Activated naive CD4-positive, alpha-beta T cell treated with anti-CD3 and anti-CD28 coated beads for 36 hours (primary cell): ENCODE measurements around the gene ARHGEF28. TPM values are rescaled to one million over a fixed set of nuclear protein-coding genes. Genes with fewer than 3 reads are reported as not detected.

Source experiments
- CTCF ChIA-PET: fragments of 350-600 bp; sonication (Branson Sonifier 250); formaldehyde crosslinking; loops from one replicate; lab custom pipeline; 2021; ENCODE audit warnings: antibody characterized with exemption; lab: Charles Lee
- DNase-seq: peaks from one replicate; pipeline ENCODE4 v3.0.0-alpha.2; 2020
- H3K27ac Mint-ChIP-seq: one replicate; pipeline ENCODE4 v1.8.0; 2021; ENCODE audit warnings: mild to moderate bottlenecking, mixed read lengths
- H3K27me3 Mint-ChIP-seq: one replicate; pipeline ENCODE4 v1.8.0; 2021; ENCODE audit warnings: low read depth, mixed read lengths
- H3K36me3 Mint-ChIP-seq: one replicate; pipeline ENCODE4 v1.8.0; 2021; ENCODE audit warnings: low read depth, mixed read lengths
- H3K4me1 Mint-ChIP-seq: one replicate; pipeline ENCODE4 v1.8.0; 2021; ENCODE audit warnings: low read depth, mixed read lengths
- H3K4me3 Mint-ChIP-seq: one replicate; pipeline ENCODE4 v1.8.0; 2021; ENCODE audit warnings: mild to moderate bottlenecking, moderate library complexity, mixed read lengths
- H3K9me3 Mint-ChIP-seq: one replicate; pipeline ENCODE4 v1.8.0; 2021; ENCODE audit warnings: mixed read lengths
- intact Hi-C: fragments of 100-400 bp; cut with micrococcal nuclease; formaldehyde crosslinking; loops from one replicate; pipeline ENCODE4 v1.15.1; 2023
- total RNA-seq, 2 experiments: library from RNA; stranded (reverse); gene quantifications; one replicate each; pipeline ENCODE4 v1.2.3, GENCODE V29; 2021

ARHGEF28 gene
- total RNA-seq, 2 experiments from 2014 or later = not detected

GRCh38 chr5:73851471-73852181 is 225.6 kb downstream of the ARHGEF28 start:
- Mint-ChIP-seq H3K4me3 (no peak overlapping the region), H3K9me3 (no peaks in the 10 kb centered on the region), H3K36me3 (no peaks in the 10 kb centered on the region), H3K4me1 (no peaks in the 10 kb centered on the region), H3K27ac (no peak overlapping the region), H3K27me3 (peaks cover 14% of the 10 kb centered on the region)
- DNase-seq = no peak
- intact Hi-C loops = no loop called here
- CTCF ChIA-PET = no interaction called here

- Mint-ChIP-seq H3K9me3 (no peaks in the 10 kb centered on the region), H3K4me1 (no peaks in the 10 kb centered on the region), H3K4me3 (no peak overlapping the region), H3K27me3 (peaks cover 14% of the 10 kb centered on the region), H3K36me3 (no peaks in the 10 kb centered on the region), H3K27ac (no peak overlapping the region)
- CTCF ChIA-PET = no interaction called here
- DNase-seq = no peak
- intact Hi-C loops = no loop called here
Measured at GRCh38 chr5:73853091-73853490, 227.1 kb downstream of the ARHGEF28 start.

GRCh38 chr5:73856997-73857396 is 231.0 kb downstream of the ARHGEF28 start:
- DNase-seq = no peak
- Mint-ChIP-seq H3K4me3 (no peak overlapping the region), H3K4me1 (no peaks in the 10 kb centered on the region), H3K27ac (no peak overlapping the region), H3K27me3 (peaks cover 25% of the 10 kb centered on the region), H3K9me3 (no peaks in the 10 kb centered on the region), H3K36me3 (no peaks in the 10 kb centered on the region)
- intact Hi-C loops = no loop called here
- CTCF ChIA-PET = no interaction called here

GRCh38 chr5:73857446-73857845 is 231.4 kb downstream of the ARHGEF28 start:
- Mint-ChIP-seq H3K36me3 (no peaks in the 10 kb centered on the region), H3K27me3 (peaks cover 27% of the 10 kb centered on the region), H3K9me3 (no peaks in the 10 kb centered on the region), H3K4me1 (no peaks in the 10 kb centered on the region), H3K4me3 (no peak overlapping the region), H3K27ac (no peak overlapping the region)
- no peak for DNase-seq
- intact Hi-C loops = no loop called here
- CTCF ChIA-PET = no interaction called here

- intact Hi-C loops = no loop called here
- CTCF ChIA-PET = no interaction called here
- Mint-ChIP-seq H3K9me3 (no peaks in the 10 kb centered on the region), H3K36me3 (no peaks in the 10 kb centered on the region), H3K27ac (no peak overlapping the region), H3K4me1 (no peaks in the 10 kb centered on the region), H3K27me3 (peaks cover 23% of the 10 kb centered on the region), H3K4me3 (no peak overlapping the region)
- DNase-seq = no peak
Measured at GRCh38 chr5:73858054-73858453, 232.1 kb downstream of the ARHGEF28 start.

- H3K9me3 Mint-ChIP-seq = no peaks in the 10 kb centered on the region
- CTCF ChIA-PET = no interaction called here
Measured at GRCh38 chr5:73858776-73859175, 232.8 kb downstream of the ARHGEF28 start.

GRCh38 chr5:73859696-73860095 is 233.7 kb downstream of the ARHGEF28 start:
- Mint-ChIP-seq H3K9me3 (no peaks in the 10 kb centered on the region), H3K4me1 (no peaks in the 10 kb centered on the region), H3K36me3 (no peaks in the 10 kb centered on the region), H3K27ac (no peak overlapping the region), H3K4me3 (no peak overlapping the region), H3K27me3 (peaks cover 25% of the 10 kb centered on the region)
- CTCF ChIA-PET = no interaction called here
- intact Hi-C loops = no loop called here
- DNase-seq = no peak

More at GRCh38 chr5:73858776-73859175, 232.8 kb downstream of the ARHGEF28 start:
- intact Hi-C loops = no loop called here
- Mint-ChIP-seq H3K27ac (no peak overlapping the region), H3K27me3 (peaks cover 25% of the 10 kb centered on the region), H3K4me1 (no peaks in the 10 kb centered on the region), H3K4me3 (no peak overlapping the region), H3K36me3 (no peaks in the 10 kb centered on the region)
- no peak for DNase-seq

- Mint-ChIP-seq H3K36me3 (no peaks in the 10 kb centered on the region), H3K4me3 (no peak overlapping the region), H3K9me3 (no peaks in the 10 kb centered on the region), H3K4me1 (no peaks in the 10 kb centered on the region), H3K27ac (no peak overlapping the region), H3K27me3 (peaks cover 29% of the 10 kb centered on the region)
- intact Hi-C loops = no loop called here
- DNase-seq = no peak
- CTCF ChIA-PET = no interaction called here
Measured at GRCh38 chr5:73861313-73861988, 235.5 kb downstream of the ARHGEF28 start.

- Mint-ChIP-seq H3K27ac (no peak overlapping the region), H3K36me3 (no peaks in the 10 kb centered on the region), H3K9me3 (no peaks in the 10 kb centered on the region), H3K4me3 (no peak overlapping the region), H3K4me1 (no peaks in the 10 kb centered on the region), H3K27me3 (peaks cover 32% of the 10 kb centered on the region)
- DNase-seq = no peak
- intact Hi-C loops = no loop called here
- CTCF ChIA-PET = no interaction called here
Measured at GRCh38 chr5:73862796-73863195, 236.8 kb downstream of the ARHGEF28 start.

GRCh38 chr5:73863876-73864275 is 237.9 kb downstream of the ARHGEF28 start:
- no peaks in the 10 kb centered on the region for H3K9me3 Mint-ChIP-seq
- no peaks in the 10 kb centered on the region for H3K36me3 Mint-ChIP-seq
- CTCF ChIA-PET = no interaction called here
- intact Hi-C loops = no loop called here
- no peak for DNase-seq
- H3K4me3 Mint-ChIP-seq = no peak overlapping the region
- peaks cover 35% of the 10 kb centered on the region for H3K27me3 Mint-ChIP-seq
- no peak overlapping the region for H3K27ac Mint-ChIP-seq
- no peaks in the 10 kb centered on the region for H3K4me1 Mint-ChIP-seq

GRCh38 chr5:73865315-73865714 is 239.3 kb downstream of the ARHGEF28 start:
- CTCF ChIA-PET = no interaction called here
- no peak overlapping the region for H3K27ac Mint-ChIP-seq
- intact Hi-C loops = no loop called here
- DNase-seq = no peak
- no peak overlapping the region for H3K4me3 Mint-ChIP-seq
- no peaks in the 10 kb centered on the region for H3K4me1 Mint-ChIP-seq
- H3K27me3 Mint-ChIP-seq = peaks cover 26% of the 10 kb centered on the region
- H3K9me3 Mint-ChIP-seq = no peaks in the 10 kb centered on the region
- no peaks in the 10 kb centered on the region for H3K36me3 Mint-ChIP-seq

GRCh38 chr5:73867345-73868335 is 241.6 kb downstream of the ARHGEF28 start:
- H3K9me3 Mint-ChIP-seq = no peaks in the 10 kb centered on the region
- DNase-seq = no peak
- H3K36me3 Mint-ChIP-seq = no peaks in the 10 kb centered on the region
- intact Hi-C loops = no loop called here
- H3K27ac Mint-ChIP-seq = no peak overlapping the region
- H3K27me3 Mint-ChIP-seq = peaks cover 19% of the 10 kb centered on the region
- H3K4me3 Mint-ChIP-seq = no peak overlapping the region
- no peaks in the 10 kb centered on the region for H3K4me1 Mint-ChIP-seq
- CTCF ChIA-PET = no interaction called here
